DMS79 (cell line): ENCODE data around the gene SSR1.

Experiments used
- DNase-seq: peaks from one replicate; lab custom pipeline; 2025; lab: John Stamatoyannopoulos, UW

SSR1 gene

GRCh38 chr6:7257521-7258230 is 55.3 kb downstream of the SSR1 start:
- no peak for DNase-seq

- DNase-seq, result no peak
Observed at GRCh38 chr6:7256785-7257184, 56.2 kb downstream of the SSR1 start.

- DNase-seq, result no peak
Observed at GRCh38 chr6:7255918-7256317, 57.1 kb downstream of the SSR1 start.

- DNase-seq, result no peak
Observed at GRCh38 chr6:7254980-7255835, 57.8 kb downstream of the SSR1 start.

GRCh38 chr6:7252390-7252789 is 60.6 kb downstream of the SSR1 start:
- no peak for DNase-seq

GRCh38 chr6:7251646-7252260 is 61.2 kb downstream of the SSR1 start:
- DNase-seq, result no peak

- no peak for DNase-seq
Observed at GRCh38 chr6:7250812-7251211, 62.2 kb downstream of the SSR1 start.

- no peak for DNase-seq
Observed at GRCh38 chr6:7249946-7250643, 62.9 kb downstream of the SSR1 start.

- no peak for DNase-seq
Observed at GRCh38 chr6:7249391-7249790, 63.6 kb downstream of the SSR1 start.

- DNase-seq, result no peak
Observed at GRCh38 chr6:7247828-7248227, 65.2 kb downstream of the SSR1 start.

- DNase-seq, result no peak
Observed at GRCh38 chr6:7247179-7247456, 65.9 kb downstream of the SSR1 start.

GRCh38 chr6:7246401-7247178 is 66.4 kb downstream of the SSR1 start:
- DNase-seq, result no peak

GRCh38 chr6:7245668-7246393 is 67.2 kb downstream of the SSR1 start:
- DNase-seq, result no peak

- DNase-seq, result no peak
Observed at GRCh38 chr6:7243179-7243981, 69.6 kb downstream of the SSR1 start.

GRCh38 chr6:7242835-7243178 is 70.2 kb downstream of the SSR1 start:
- DNase-seq, result no peak

- DNase-seq, result no peak
Observed at GRCh38 chr6:7241709-7242645, 71.0 kb downstream of the SSR1 start.

- DNase-seq, result no peak
Observed at GRCh38 chr6:7241160-7241559, 71.8 kb downstream of the SSR1 start.

- DNase-seq, result no peak
Observed at GRCh38 chr6:7240351-7240750, 72.6 kb downstream of the SSR1 start.

- DNase-seq, result no peak
Observed at GRCh38 chr6:7239590-7239948, 73.4 kb downstream of the SSR1 start.
